Activated naive CD4-positive, alpha-beta T cell treated with anti-CD3 and anti-CD28 coated beads, Interleukin-2, amount 50 U/mL, for 24 hours (primary cell): ENCODE measurements around the gene MORC4.

Source experiments
- H3K27ac Mint-ChIP-seq: one replicate; pipeline ENCODE4 v1.8.0; 2021; ENCODE audit warnings: mild to moderate bottlenecking, mixed read lengths
- H3K27me3 Mint-ChIP-seq: one replicate; pipeline ENCODE4 v1.8.0; 2021; ENCODE audit warnings: mixed read lengths
- H3K36me3 Mint-ChIP-seq: one replicate; pipeline ENCODE4 v1.8.0; 2021; ENCODE audit warnings: mixed read lengths
- H3K4me1 Mint-ChIP-seq: one replicate; pipeline ENCODE4 v1.8.0; 2021; ENCODE audit warnings: mixed read lengths
- H3K4me3 Mint-ChIP-seq: one replicate; pipeline ENCODE4 v1.8.0; 2021; ENCODE audit warnings: mild to moderate bottlenecking, mixed read lengths
- H3K9me3 Mint-ChIP-seq: one replicate; pipeline ENCODE4 v1.8.0; 2021; ENCODE audit warnings: mixed read lengths

Gene MORC4

DNA sequence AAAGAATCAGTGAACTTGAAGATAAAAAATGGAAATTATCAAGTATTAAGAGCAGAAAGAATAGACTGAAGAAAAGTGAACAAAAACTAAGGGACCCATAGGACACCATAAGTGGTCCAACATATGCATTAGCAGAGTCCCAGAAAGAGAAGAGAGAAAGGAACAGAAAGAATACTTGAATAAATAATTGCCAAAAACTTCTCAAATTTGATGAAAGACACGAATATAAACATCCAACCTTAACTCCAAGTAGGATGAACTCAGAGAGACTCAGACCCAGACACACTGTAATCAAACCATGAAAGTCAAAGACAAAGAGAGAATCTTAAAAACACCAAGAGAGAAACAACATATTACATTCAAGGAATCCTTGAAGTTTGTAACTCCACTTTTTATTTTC, 35.7 kb downstream of the MORC4 start:
- H3K9me3 Mint-ChIP-seq, result peaks cover 4% of the 10 kb centered on the region
- H3K36me3 Mint-ChIP-seq, result peaks cover 18% of the 10 kb centered on the region
- H3K27ac Mint-ChIP-seq, result no peak overlapping the region
- peaks cover 5% of the 10 kb centered on the region for H3K4me1 Mint-ChIP-seq
- H3K27me3 Mint-ChIP-seq, result no peaks in the 10 kb centered on the region
- H3K4me3 Mint-ChIP-seq, result no peak overlapping the region

DNA sequence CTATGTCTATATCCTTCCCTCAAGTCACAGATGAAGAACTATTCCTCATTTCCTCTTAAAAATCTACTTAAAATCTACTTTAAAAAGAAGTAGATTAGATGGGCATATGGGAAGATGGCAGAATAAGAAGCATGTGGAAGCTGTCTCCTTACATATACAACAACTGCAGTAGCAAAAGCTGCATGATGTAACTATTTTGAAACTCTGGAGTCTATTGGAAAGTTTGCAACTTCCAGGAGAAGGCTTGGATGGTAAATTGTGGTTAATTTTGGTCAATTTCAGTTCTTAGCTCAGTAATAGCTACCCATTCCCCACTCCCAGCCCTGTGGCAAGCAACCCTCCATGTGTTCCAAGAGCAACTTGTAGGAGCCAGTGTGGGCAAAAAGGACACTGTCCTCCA, 36.9 kb downstream of the MORC4 start:
- Mint-ChIP-seq H3K4me1 (peaks cover 5% of the 10 kb centered on the region), H3K36me3 (peaks cover 13% of the 10 kb centered on the region), H3K4me3 (no peak overlapping the region), H3K27me3 (no peaks in the 10 kb centered on the region), H3K27ac (no peak overlapping the region), H3K9me3 (no peaks in the 10 kb centered on the region)

DNA sequence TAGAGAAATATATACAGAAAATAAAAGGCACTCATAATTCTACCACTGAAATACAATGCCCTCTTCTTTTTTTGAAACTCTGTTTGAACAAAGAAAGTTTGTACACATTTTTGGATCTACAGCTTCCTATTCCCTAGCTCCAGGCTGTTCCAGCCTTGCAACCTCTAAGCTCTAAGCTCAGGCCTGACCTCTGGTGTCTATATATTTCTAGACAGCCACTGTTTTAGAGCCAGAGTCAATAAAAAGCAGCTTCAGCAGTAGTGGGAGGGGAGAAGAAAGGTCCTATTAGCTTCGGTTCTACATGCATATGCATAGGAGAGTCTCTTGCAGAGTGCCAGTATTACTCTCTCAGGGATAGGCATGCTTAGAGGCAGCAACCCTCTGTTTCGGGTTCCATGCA, 40.1 kb downstream of the MORC4 start:
- H3K27me3 Mint-ChIP-seq, result no peaks in the 10 kb centered on the region

DNA sequence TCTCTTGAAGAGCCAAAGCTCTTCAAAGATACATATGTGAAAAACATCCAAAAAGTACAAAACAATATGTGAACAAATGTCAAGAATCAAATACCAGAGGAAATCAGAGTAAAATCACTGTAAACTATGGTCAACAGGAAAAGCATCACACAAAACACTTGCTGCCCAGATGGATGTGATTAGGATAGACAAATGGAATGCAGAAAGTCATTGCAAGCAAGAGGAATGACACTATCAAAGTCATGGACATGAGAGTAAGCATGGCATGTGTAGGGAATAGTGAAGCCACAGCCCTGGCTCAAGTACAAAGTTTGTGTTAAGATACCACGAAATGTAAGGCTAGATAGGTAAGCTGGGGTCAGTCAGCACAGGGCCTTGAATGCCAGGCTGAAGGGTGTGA, 42.2 kb downstream of the MORC4 start:
- Mint-ChIP-seq H3K4me1 (no peaks in the 10 kb centered on the region), H3K36me3 (peaks cover 2% of the 10 kb centered on the region), H3K27ac (no peak overlapping the region), H3K9me3 (no peaks in the 10 kb centered on the region), H3K4me3 (no peak overlapping the region), H3K27me3 (no peaks in the 10 kb centered on the region)

More for the DNA sequence above, 40.1 kb downstream of the MORC4 start:
- no peaks in the 10 kb centered on the region for H3K4me1 Mint-ChIP-seq
- H3K36me3 Mint-ChIP-seq, result peaks cover 8% of the 10 kb centered on the region
- H3K27ac Mint-ChIP-seq, result no peak overlapping the region
- no peak overlapping the region for H3K4me3 Mint-ChIP-seq
- no peaks in the 10 kb centered on the region for H3K9me3 Mint-ChIP-seq

DNA sequence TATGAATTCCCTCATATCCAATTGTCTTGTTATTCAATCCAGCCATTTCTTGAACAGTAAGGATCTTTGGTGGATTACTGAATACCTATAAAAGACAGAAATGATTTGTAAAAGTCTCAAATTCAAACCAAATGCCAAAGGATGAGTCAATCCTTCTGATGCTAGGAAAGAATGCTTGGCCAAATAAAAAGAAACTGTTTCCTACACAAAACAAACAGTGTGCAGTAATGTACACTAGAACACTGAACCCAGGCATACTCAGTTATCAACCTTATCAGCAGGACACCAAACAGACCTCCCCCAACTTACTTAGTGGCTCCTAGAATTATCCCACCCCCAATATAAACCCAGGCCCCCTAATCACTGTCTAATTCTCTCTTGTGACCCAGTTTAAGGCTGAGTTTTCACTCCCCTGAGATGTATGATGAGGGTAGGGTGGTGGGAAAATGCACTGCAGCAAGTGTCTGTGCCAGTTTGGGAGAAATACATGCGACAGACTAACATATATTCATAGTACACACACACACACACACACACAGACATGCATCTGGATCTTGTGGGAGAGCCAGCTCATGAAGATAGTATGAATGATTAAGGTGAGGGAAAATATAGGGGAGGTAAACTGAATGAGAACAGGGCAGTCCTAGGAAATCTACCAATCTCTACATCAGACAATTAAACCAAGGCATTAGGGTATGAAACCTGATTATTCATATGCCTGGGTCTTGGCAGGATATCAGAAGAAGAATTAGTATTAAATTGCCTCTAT, 44.8 kb downstream of the MORC4 start:
- H3K4me3 Mint-ChIP-seq, result no peak overlapping the region
- H3K36me3 Mint-ChIP-seq, result peaks cover 2% of the 10 kb centered on the region
- no peaks in the 10 kb centered on the region for H3K4me1 Mint-ChIP-seq
- no peaks in the 10 kb centered on the region for H3K9me3 Mint-ChIP-seq
- H3K27me3 Mint-ChIP-seq, result no peaks in the 10 kb centered on the region
- H3K27ac Mint-ChIP-seq, result no peak overlapping the region

DNA sequence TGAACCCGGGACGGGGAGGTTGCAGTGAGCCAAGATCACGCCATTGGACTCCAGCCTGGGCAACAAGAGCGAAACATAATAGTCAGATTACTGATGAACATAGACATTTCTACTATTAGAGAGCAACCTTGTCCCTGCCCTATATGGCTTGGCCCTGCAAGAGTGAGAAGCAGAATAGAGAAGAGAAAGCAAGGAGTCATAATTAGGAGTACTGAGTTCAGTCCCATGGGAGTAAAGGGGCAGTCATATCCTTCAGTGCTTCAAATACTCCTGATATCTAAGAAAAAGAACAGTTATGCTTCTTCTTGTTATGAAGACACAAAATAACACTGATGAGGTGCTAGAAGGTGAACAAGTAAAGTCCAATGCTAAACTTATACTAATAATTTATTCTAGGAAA, 46.0 kb downstream of the MORC4 start:
- H3K4me3 Mint-ChIP-seq, result no peak overlapping the region
- H3K27me3 Mint-ChIP-seq, result no peaks in the 10 kb centered on the region
- no peaks in the 10 kb centered on the region for H3K9me3 Mint-ChIP-seq
- no peak overlapping the region for H3K27ac Mint-ChIP-seq
- no peaks in the 10 kb centered on the region for H3K4me1 Mint-ChIP-seq
- peaks cover 2% of the 10 kb centered on the region for H3K36me3 Mint-ChIP-seq

DNA sequence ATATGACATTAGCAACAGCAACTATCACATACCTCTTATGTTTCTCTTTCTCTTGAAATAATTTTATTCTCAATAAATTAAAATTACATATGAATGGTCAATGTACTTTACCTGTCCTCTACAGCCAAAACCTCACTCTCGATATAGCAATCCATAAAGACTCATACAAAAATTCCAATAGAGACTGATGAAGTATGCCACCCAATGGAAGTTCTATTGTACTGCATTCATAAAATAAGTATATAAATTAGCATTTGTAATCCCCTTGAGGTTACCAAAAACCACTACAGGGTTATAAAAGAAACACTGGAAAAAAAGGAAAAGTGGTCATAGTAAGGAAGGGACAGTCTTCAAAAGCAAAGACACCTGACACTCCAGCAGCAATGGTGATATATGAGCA, 47.0 kb downstream of the MORC4 start:
- H3K4me1 Mint-ChIP-seq, result no peaks in the 10 kb centered on the region
- H3K27ac Mint-ChIP-seq, result no peak overlapping the region
- no peak overlapping the region for H3K4me3 Mint-ChIP-seq
- no peaks in the 10 kb centered on the region for H3K9me3 Mint-ChIP-seq
- H3K36me3 Mint-ChIP-seq, result peaks cover 3% of the 10 kb centered on the region
- H3K27me3 Mint-ChIP-seq, result no peaks in the 10 kb centered on the region

DNA sequence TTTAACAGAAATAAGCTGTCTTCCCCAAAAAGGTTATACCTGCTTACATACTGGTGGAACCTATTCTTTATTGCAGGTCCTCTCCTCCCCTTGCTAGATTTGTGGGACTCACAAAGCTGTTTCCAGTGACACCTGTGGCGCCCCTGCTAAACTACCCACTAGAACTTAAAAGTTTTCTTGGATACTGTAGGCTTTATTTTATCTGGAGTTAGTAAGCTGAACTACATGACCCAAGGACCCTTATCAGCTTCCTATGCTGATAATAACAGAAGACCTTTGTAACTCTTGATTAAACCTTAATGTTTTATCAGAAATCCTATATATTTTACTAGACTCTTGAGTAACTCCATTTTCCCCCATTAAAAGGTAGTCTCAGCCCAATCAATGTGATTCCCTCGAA, 47.5 kb downstream of the MORC4 start:
- no peaks in the 10 kb centered on the region for H3K27me3 Mint-ChIP-seq
- no peak overlapping the region for H3K27ac Mint-ChIP-seq
- no peaks in the 10 kb centered on the region for H3K9me3 Mint-ChIP-seq
- peaks cover 3% of the 10 kb centered on the region for H3K36me3 Mint-ChIP-seq
- H3K4me1 Mint-ChIP-seq, result no peaks in the 10 kb centered on the region
- no peak overlapping the region for H3K4me3 Mint-ChIP-seq

DNA sequence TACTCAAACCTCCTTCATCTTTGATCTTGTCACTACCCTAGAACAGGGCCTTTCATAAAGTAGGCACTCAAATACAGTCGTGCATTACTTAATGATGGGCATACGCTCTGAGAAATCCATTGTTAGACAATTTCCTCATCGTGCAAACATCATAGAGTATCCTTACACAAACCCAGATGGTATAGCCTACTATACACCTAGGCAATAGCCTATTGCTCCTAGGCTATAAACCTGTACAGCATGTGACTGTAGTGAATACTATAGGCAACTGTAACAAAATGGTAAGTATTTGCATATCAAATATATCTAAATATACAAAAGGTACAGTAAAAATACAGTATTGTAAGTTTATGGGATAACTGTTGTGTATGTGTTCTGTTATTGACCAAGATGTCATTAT, 47.9 kb downstream of the MORC4 start:
- no peak overlapping the region for H3K4me3 Mint-ChIP-seq
- H3K27me3 Mint-ChIP-seq, result no peaks in the 10 kb centered on the region
- no peaks in the 10 kb centered on the region for H3K9me3 Mint-ChIP-seq
- H3K27ac Mint-ChIP-seq, result no peak overlapping the region
- H3K36me3 Mint-ChIP-seq, result peaks cover 3% of the 10 kb centered on the region
- H3K4me1 Mint-ChIP-seq, result no peaks in the 10 kb centered on the region

DNA sequence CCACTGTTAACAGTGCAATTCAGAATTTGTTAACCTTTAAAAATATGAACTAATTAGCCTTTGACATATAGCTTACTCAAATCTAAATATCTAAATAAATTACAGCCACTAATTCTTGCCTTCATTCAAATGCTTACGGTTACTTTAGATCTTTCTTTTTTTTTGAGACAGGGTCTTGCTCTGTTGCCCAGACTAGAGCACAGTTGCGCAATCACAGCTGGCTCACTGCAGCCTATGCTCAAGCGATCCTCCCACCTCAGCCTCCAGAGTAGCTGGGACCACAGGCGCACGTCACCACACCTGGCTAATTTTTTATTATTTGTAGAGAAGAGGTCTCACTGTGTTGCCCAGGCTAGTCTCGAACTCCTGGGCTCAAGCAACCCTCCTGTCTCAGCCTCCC, 48.8 kb downstream of the MORC4 start:
- Mint-ChIP-seq H3K4me3 (no peak overlapping the region), H3K4me1 (no peaks in the 10 kb centered on the region), H3K27ac (no peak overlapping the region), H3K9me3 (no peaks in the 10 kb centered on the region), H3K27me3 (no peaks in the 10 kb centered on the region), H3K36me3 (peaks cover 1% of the 10 kb centered on the region)

DNA sequence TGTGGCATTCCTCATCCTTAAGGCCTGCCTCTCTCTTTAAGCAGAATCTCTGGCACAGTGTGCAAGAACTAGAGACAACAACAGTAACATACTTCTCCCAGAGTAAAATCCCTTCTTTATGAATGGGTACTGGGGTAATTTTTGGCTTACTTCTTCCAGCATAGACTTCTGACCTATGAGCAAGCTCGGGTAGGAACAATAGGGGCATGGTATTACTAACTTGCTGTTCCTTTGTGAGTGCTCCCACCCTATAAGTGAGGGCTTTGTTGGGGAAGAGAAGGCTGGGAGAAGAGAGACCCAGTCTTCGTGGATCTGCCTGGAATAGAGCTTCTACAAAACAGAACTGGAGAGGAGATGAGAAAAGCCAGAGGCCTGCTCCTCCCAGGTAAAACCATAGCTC, 49.6 kb downstream of the MORC4 start:
- Mint-ChIP-seq H3K4me1 (no peaks in the 10 kb centered on the region), H3K36me3 (peaks cover 1% of the 10 kb centered on the region), H3K27ac (no peak overlapping the region), H3K9me3 (no peaks in the 10 kb centered on the region), H3K4me3 (no peak overlapping the region), H3K27me3 (no peaks in the 10 kb centered on the region)

DNA sequence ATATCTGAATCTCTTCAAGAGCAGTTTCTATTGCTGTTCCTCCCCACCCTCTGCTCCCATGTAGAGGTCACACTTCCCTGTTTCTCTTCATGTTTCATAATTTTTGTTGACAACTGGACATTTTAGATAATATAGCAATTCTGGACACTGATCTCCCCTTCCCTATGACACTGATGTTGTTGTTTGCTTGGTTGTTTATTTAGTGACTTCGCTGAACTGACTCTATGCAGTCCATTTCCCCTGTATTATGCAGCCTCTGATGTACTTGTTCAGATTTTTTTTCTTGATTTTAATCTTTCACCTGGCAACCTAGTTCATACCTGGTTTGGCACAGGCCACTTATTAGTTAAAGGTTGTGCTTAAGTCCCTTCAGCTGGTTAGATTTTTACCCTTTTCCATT, 50.6 kb downstream of the MORC4 start:
- no peak overlapping the region for H3K27ac Mint-ChIP-seq
- H3K9me3 Mint-ChIP-seq, result no peaks in the 10 kb centered on the region
- H3K4me3 Mint-ChIP-seq, result no peak overlapping the region
- H3K36me3 Mint-ChIP-seq, result peaks cover 3% of the 10 kb centered on the region
- no peaks in the 10 kb centered on the region for H3K4me1 Mint-ChIP-seq
- no peaks in the 10 kb centered on the region for H3K27me3 Mint-ChIP-seq

DNA sequence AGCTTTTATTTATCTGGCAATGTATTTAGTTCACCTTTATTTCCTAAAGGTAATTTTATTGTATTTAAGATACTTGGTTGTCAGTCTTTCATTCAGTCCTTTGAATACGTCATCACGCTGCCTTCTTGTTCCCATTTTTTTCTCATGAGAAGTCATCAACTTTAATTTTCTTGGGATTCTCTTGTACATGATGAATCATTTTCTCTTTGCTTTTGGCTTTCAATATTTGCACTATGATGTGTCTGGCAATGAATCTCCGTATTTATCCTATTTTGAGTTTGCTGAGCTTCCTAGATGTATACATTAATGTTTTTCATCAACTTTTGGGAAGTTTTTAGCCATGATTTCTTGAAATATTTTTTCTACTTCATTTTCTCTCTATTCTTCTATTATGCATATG, 51.4 kb downstream of the MORC4 start:
- H3K4me3 Mint-ChIP-seq, result no peak overlapping the region
- no peak overlapping the region for H3K27ac Mint-ChIP-seq
- H3K9me3 Mint-ChIP-seq, result no peaks in the 10 kb centered on the region
- no peaks in the 10 kb centered on the region for H3K27me3 Mint-ChIP-seq
- H3K36me3 Mint-ChIP-seq, result peaks cover 3% of the 10 kb centered on the region
- no peaks in the 10 kb centered on the region for H3K4me1 Mint-ChIP-seq

DNA sequence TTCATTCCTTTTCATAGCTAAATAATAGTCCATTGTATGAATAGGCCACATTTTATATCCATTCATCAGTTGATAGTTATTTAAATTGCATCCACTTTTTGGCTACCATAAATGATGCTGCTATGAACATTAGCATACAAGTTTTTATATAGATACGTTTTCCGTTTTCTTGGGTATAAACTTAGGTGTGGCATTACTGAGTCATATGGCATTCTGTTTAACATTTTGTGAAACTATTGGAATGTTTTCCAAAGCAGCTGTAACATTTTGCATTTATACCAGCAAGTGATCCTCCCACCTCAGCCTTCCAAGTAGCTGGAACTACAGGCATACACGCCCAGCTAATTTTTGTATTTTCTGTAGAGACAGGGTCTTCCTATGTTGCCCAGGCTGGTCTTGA, 53.5 kb downstream of the MORC4 start:
- Mint-ChIP-seq H3K4me3 (no peak overlapping the region), H3K9me3 (no peaks in the 10 kb centered on the region), H3K4me1 (no peaks in the 10 kb centered on the region), H3K27ac (no peak overlapping the region), H3K27me3 (no peaks in the 10 kb centered on the region), H3K36me3 (peaks cover 9% of the 10 kb centered on the region)

DNA sequence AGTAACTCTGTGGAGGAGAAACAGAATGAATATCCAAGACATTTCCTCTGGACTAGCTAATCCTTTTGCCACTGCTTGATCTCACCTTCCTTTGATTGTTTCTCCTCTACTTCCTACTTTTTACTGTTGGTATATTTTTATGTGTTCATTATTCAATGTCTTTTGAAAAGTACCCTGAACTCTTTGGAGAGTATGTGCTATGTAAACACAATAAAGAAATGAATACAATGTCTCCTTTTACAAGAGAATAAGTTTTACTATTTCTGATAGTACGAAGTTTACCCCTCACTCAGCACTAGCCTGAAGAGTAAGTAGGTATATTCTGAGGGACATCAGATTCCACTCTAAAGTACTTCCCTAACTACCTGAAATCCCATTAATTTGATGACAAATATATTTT, 59.9 kb downstream of the MORC4 start:
- Mint-ChIP-seq H3K4me3 (no peak overlapping the region), H3K4me1 (no peaks in the 10 kb centered on the region), H3K27me3 (no peaks in the 10 kb centered on the region), H3K27ac (no peak overlapping the region), H3K9me3 (no peaks in the 10 kb centered on the region), H3K36me3 (peaks cover 8% of the 10 kb centered on the region)

DNA sequence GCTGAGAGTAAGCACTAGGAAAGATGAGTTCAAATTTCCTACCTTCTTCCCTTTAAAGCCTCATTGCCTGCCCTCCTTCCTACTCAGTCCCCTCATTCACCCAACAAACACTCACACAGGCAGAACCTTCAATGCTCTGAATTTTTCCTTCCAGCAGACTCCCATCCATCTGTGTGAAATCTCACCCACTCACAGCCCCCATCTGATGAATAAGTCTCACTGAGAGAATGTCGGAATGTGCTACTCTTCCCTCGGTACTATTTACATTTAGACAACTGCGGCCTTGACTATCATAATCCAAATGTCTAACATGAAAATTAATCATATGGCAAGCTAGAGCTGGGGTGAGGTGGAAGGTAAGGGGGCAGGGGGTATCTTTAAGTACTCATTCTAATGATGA, 60.4 kb downstream of the MORC4 start:
- H3K27me3 Mint-ChIP-seq, result no peaks in the 10 kb centered on the region
- no peak overlapping the region for H3K27ac Mint-ChIP-seq
- no peak overlapping the region for H3K4me3 Mint-ChIP-seq
- H3K9me3 Mint-ChIP-seq, result no peaks in the 10 kb centered on the region
- H3K4me1 Mint-ChIP-seq, result no peaks in the 10 kb centered on the region
- peaks cover 6% of the 10 kb centered on the region for H3K36me3 Mint-ChIP-seq

DNA sequence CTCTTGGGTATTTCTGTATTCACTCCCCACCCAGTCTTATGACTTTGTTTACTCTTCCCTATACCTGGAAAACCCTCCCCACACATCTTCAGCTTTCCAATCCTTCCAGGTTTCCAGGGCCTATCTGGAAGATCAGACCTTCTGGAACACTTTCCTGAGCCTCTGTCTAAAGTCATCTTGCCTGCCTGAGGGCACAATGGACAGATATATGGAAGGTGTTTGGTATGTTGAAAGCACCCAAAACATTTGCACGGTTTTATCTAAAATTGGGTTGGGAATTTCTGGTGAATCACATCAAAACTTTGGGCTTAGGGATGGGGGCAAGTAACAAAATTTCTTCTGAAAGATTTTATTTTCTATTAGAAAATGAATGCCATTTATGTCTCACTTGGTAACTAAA, 63.8 kb downstream of the MORC4 start:
- H3K4me3 Mint-ChIP-seq, result no peak overlapping the region
- H3K27me3 Mint-ChIP-seq, result no peaks in the 10 kb centered on the region
- no peaks in the 10 kb centered on the region for H3K36me3 Mint-ChIP-seq
- no peak overlapping the region for H3K27ac Mint-ChIP-seq
- peaks cover 14% of the 10 kb centered on the region for H3K4me1 Mint-ChIP-seq
- H3K9me3 Mint-ChIP-seq, result no peaks in the 10 kb centered on the region
